ENCODE data around the gene SBF2. TPM values are rescaled to one million over a fixed set of nuclear protein-coding genes. Genes with fewer than 3 reads are reported as not detected.

SBF2 gene
- total and polyA plus RNA-seq, 2 of the 13 experiments (the other 11 are each of a cell fraction or from before 2014, with no cell fraction given), result 24.0 to 45.8 TPM

GRCh38 chr11:10282117-10282516 is 11.9 kb downstream of the SBF2 start (continued):
- TF ChIP-seq RERE (CRISPR knock-in tag; IDR thresholded peaks at IDR 0.05; ENCODE audit: low read depth) (no peak), ZNF407 (CRISPR knock-in tag; IDR thresholded peaks at IDR 0.05; ENCODE audit: not compliant biosample characterization) (no peak), MIER2 (CRISPR knock-in tag; IDR thresholded peaks at IDR 0.05) (no peak), ZNF124 (CRISPR knock-in tag; IDR thresholded peaks at IDR 0.05) (no peak), ELF3 (CRISPR knock-in tag; IDR thresholded peaks at IDR 0.05) (0 out of 2 replicates have a peak, but pooled peaks have one; percentile 32), NFRKB (IDR thresholded peaks at IDR 0.05) (no peak), ZNF724P (CRISPR knock-in tag; IDR thresholded peaks at IDR 0.05; ENCODE audit: borderline replicate concordance) (no peak), JUN (CRISPR knock-in tag; IDR thresholded peaks at IDR 0.05) (no peak), PAX8 (CRISPR knock-in tag; IDR thresholded peaks at IDR 0.05; ENCODE audit: borderline replicate concordance) (no peak), ATF3 (CRISPR knock-in tag; IDR thresholded peaks at IDR 0.05) (no peak), NFKB2 (CRISPR knock-in tag; IDR thresholded peaks at IDR 0.05; ENCODE audit: borderline replicate concordance) (no peak), CCAR2 (optimal IDR thresholded peaks at IDR 0.05; ENCODE audit: low read depth, low read length) (no peak), FOXK2 (IDR thresholded peaks at IDR 0.05) (no peak), RFX5 (IDR thresholded peaks at IDR 0.05; ENCODE audit: low read depth, low read length) (no peak), ZBTB20 (CRISPR knock-in tag; IDR thresholded peaks at IDR 0.05; ENCODE audit: borderline replicate concordance, low read depth) (no peak), ATF7-NPFF (CRISPR knock-in tag; IDR thresholded peaks at IDR 0.05; ENCODE audit: low read depth) (no peak), RXRA (CRISPR knock-in tag; IDR thresholded peaks at IDR 0.05) (no peak), ZNF546 (CRISPR knock-in tag; conservative IDR thresholded peaks at IDR 0.05) (no peak), ARNT (IDR thresholded peaks at IDR 0.05) (no peak)
